ENCODE measurements around the gene LRRC23. TPM values are rescaled to one million over a fixed set of nuclear protein-coding genes. Genes with fewer than 3 reads are reported as not detected.

The LRRC23 gene
- total and polyA plus RNA-seq, 9 of the 15 experiments (the other 6 are each of a cell fraction or from before 2014, with no cell fraction given): 2.2 to 7.0 (median 3.0) TPM

GRCh38 chr12:6890789-6891645 is 13.6 kb upstream of the LRRC23 start (continued):
- TF ChIP-seq REST (IDR thresholded peaks at IDR 0.05; ENCODE audit: borderline replicate concordance) (peak; percentile 89), REST (CRISPR knock-in tag; IDR thresholded peaks at IDR 0.05; ENCODE audit: low read depth) (no peak), TBL1XR1 (IDR thresholded peaks at IDR 0.05; ENCODE audit: low read length in 2 of 2) (0 out of 4 replicates have a peak, but pooled peaks of 1 of the 2 experiments have one; percentile 12), BRF2 (IDR thresholded peaks at IDR 0.05; ENCODE audit: borderline replicate concordance, insufficient read depth, insufficient read length) (no peak), TCF15 (CRISPR knock-in tag; IDR thresholded peaks at IDR 0.05) (no peak), SP1 (CRISPR knock-in tag; IDR thresholded peaks at IDR 0.05) (peak; percentile 80; the same call in 1 of the 2 replicates), TEAD4 (IDR thresholded peaks at IDR 0.05; ENCODE audit: low read length) (peak; percentile 33; the same call in 1 of the 2 replicates), TEAD4 (CRISPR knock-in tag; IDR thresholded peaks at IDR 0.05; ENCODE audit: borderline replicate concordance) (no peak), CHCHD3 (CRISPR knock-in tag; IDR thresholded peaks at IDR 0.05) (no peak), PTTG1 (tag; IDR thresholded peaks at IDR 0.05; ENCODE audit: low read depth) (no peak), CEBPB (tag; IDR thresholded peaks at IDR 0.05) (peak; percentile 99), TCF3 (CRISPR knock-in tag; IDR thresholded peaks at IDR 0.05) (peak; percentile 49; the same call in 1 of the 2 replicates), ZNF583 (CRISPR knock-in tag; IDR thresholded peaks at IDR 0.05) (no peak), ARID2 (IDR thresholded peaks at IDR 0.05) (no peak), PCBP2 (IDR thresholded peaks at IDR 0.05; ENCODE audit: low read depth, low read length, poor library complexity, severe bottlenecking) (no peak), NFXL1 (CRISPR knock-in tag; IDR thresholded peaks at IDR 0.05) (no peak)
- TF ChIP-seq, protein P1, sequence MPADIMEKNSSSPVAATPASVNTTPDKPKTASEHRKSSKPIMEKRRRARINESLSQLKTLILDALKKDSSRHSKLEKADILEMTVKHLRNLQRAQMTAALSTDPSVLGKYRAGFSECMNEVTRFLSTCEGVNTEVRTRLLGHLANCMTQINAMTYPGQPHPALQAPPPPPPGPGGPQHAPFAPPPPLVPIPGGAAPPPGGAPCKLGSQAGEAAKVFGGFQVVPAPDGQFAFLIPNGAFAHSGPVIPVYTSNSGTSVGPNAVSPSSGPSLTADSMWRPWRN (IDR thresholded peaks at IDR 0.05; ENCODE audit: low read depth): no peak
